PC-9 (cell line): Measurements from ENCODE around the gene TNFSF18.

Experiments used
- EZH2 ChIP-seq: fragments of 200-600 bp; sonication (generic); IDR thresholded peaks from 2 replicates; pipeline ENCODE4 v1.8.0; 2017; ENCODE audit warnings: antibody characterized with exemption, low read depth
- TF ChIP-seq, protein P1 (sequence below): fragments of 200-600 bp; sonication (generic); conservative IDR thresholded peaks from 2 replicates; pipeline ENCODE4 v1.6.1; 2017; ENCODE audit warnings: mixed run types, antibody characterized with exemption, mild to moderate bottlenecking, moderate library complexity

DNA sequence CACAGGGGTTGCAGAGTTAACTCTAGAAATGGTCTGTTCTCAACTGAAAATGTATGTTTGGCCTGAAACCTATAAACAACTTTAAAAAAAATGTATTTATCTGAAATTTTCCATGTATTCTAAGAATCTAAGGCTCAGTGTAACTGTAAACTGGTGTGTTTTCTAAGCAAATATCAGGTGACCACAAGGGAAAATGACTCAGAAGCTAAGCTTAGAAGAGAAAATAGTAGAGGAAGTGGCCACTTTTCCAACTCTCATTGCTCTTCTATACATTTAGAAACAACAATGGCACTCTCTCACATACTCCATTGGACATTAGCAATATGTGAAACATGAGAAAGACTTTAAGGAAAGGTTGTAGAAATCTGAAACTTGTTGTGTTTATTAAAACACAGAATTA is 7.5 kb downstream of the TNFSF18 start:
- TF ChIP-seq, protein P1, sequence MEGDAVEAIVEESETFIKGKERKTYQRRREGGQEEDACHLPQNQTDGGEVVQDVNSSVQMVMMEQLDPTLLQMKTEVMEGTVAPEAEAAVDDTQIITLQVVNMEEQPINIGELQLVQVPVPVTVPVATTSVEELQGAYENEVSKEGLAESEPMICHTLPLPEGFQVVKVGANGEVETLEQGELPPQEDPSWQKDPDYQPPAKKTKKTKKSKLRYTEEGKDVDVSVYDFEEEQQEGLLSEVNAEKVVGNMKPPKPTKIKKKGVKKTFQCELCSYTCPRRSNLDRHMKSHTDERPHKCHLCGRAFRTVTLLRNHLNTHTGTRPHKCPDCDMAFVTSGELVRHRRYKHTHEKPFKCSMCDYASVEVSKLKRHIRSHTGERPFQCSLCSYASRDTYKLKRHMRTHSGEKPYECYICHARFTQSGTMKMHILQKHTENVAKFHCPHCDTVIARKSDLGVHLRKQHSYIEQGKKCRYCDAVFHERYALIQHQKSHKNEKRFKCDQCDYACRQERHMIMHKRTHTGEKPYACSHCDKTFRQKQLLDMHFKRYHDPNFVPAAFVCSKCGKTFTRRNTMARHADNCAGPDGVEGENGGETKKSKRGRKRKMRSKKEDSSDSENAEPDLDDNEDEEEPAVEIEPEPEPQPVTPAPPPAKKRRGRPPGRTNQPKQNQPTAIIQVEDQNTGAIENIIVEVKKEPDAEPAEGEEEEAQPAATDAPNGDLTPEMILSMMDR: no peak
- no peak for TF ChIP-seq EZH2
